ENCODE results near the gene KRTAP22-2.

GRCh38 chr21:30623362-30623761 lies 33.2 kb upstream of the KRTAP22-2 start:
- TF ChIP-seq CTCF (IDR thresholded peaks at IDR 0.05) (no peak), POLR2A (IDR thresholded peaks at IDR 0.05) (no peak)
